ENCODE data around the gene SERPINA12. TPM values are rescaled to one million over a fixed set of nuclear protein-coding genes. Genes with fewer than 3 reads are reported as not detected.

SERPINA12 gene
- total RNA-seq, 3 donors from 2014 or later = not detected

- no peaks in the 10 kb centered on the region for H3K4me1 ChIP-seq (ENCODE audit: low read depth)
- H3K9me3 ChIP-seq = no peaks in the 10 kb centered on the region
- intact Hi-C loops (cut with DNase I, micrococcal nuclease) = no loop called here
- H3K36me3 ChIP-seq (ENCODE audit: low read depth) = no peaks in the 10 kb centered on the region
- TF ChIP-seq CTCF (IDR thresholded peaks at IDR 0.05) = no peak
- no peak overlapping the region for H3K4me3 ChIP-seq
- no peak for DNase-seq
- ATAC-seq = no peak
Observed at GRCh38 chr14:94448071-94448808, 61.0 kb downstream of the SERPINA12 start.

- Histone ChIP-seq H3K36me3 (ENCODE audit: low read depth) (no peaks in the 10 kb centered on the region), H3K9me3 (no peaks in the 10 kb centered on the region), H3K4me3 (no peak overlapping the region), H3K4me1 (ENCODE audit: low read depth) (no peaks in the 10 kb centered on the region)
- DNase-seq = no peak
- intact Hi-C loops (cut with DNase I, micrococcal nuclease) = no loop called here
- no peak for TF ChIP-seq CTCF (IDR thresholded peaks at IDR 0.05)
- no peak for ATAC-seq
Observed at GRCh38 chr14:94447206-94447605, 62.1 kb downstream of the SERPINA12 start.

GRCh38 chr14:94446126-94446525, 63.1 kb downstream of the SERPINA12 start:
- no peaks in the 10 kb centered on the region for H3K4me1 ChIP-seq (ENCODE audit: low read depth)
- ATAC-seq (no peak), DNase-seq (no peak)
- H3K4me3 ChIP-seq = no peak overlapping the region
- H3K36me3 ChIP-seq (ENCODE audit: low read depth) = no peaks in the 10 kb centered on the region
- TF ChIP-seq CTCF (IDR thresholded peaks at IDR 0.05) = no peak
- intact Hi-C loops (cut with DNase I, micrococcal nuclease) = no loop called here
- H3K9me3 ChIP-seq = no peaks in the 10 kb centered on the region

- TF ChIP-seq CTCF (IDR thresholded peaks at IDR 0.05) = no peak
- ATAC-seq = no peak
- intact Hi-C loops (cut with DNase I, micrococcal nuclease) = no loop called here
- Histone ChIP-seq H3K36me3 (ENCODE audit: low read depth) (no peaks in the 10 kb centered on the region), H3K9me3 (no peaks in the 10 kb centered on the region), H3K4me1 (ENCODE audit: low read depth) (no peaks in the 10 kb centered on the region), H3K4me3 (no peak overlapping the region)
- no peak for DNase-seq
Observed at GRCh38 chr14:94445003-94445402, 64.3 kb downstream of the SERPINA12 start.

- no peak for ATAC-seq
- H3K9me3 ChIP-seq = no peaks in the 10 kb centered on the region
Observed at GRCh38 chr14:94441531-94442205, 67.6 kb downstream of the SERPINA12 start.

More at GRCh38 chr14:94441531-94442205, 67.6 kb downstream of the SERPINA12 start:
- intact Hi-C loops (cut with DNase I, micrococcal nuclease) = no loop called here
- Histone ChIP-seq H3K4me1 (ENCODE audit: low read depth) (no peaks in the 10 kb centered on the region), H3K4me3 (no peak overlapping the region), H3K36me3 (ENCODE audit: low read depth) (no peaks in the 10 kb centered on the region)
- no peak for TF ChIP-seq CTCF (IDR thresholded peaks at IDR 0.05)
- no peak for DNase-seq

Data from mucosa of descending colon (tissue), 3 donors.